Measurements from ENCODE around the gene GDF7.

GDF7 gene

GRCh38 chr2:20649576-20649975, 17.4 kb upstream of the GDF7 start:
- H3K4me3 ChIP-seq (replicated peaks; ENCODE audit: low read depth, low read length): peak overlapping the region; percentile 98
- no peak for TF ChIP-seq CTCF (IDR thresholded peaks at IDR 0.05; ENCODE audit: low read length, missing control alignments)
- DNase-seq (ENCODE audit: low read depth): no peak

- peak overlapping the region; percentile 98 for H3K4me3 ChIP-seq (replicated peaks; ENCODE audit: low read depth, low read length)
- no peak for TF ChIP-seq CTCF (IDR thresholded peaks at IDR 0.05; ENCODE audit: low read length, missing control alignments)
- DNase-seq (ENCODE audit: low read depth): no peak
Observed at GRCh38 chr2:20649976-20650375, 17.0 kb upstream of the GDF7 start.

- peak overlapping the region; percentile 98 for H3K4me3 ChIP-seq (replicated peaks; ENCODE audit: low read depth, low read length)
- peak; percentile 35 for DNase-seq (ENCODE audit: low read depth)
- TF ChIP-seq CTCF (IDR thresholded peaks at IDR 0.05; ENCODE audit: low read length, missing control alignments): no peak
Observed at GRCh38 chr2:20650393-20650876, 16.5 kb upstream of the GDF7 start.

GRCh38 chr2:20650877-20651730, 15.8 kb upstream of the GDF7 start, which contains the start of gene HS1BP3:
TSS of gene HS1BP3 (minus strand) at chr2:20651098. CDS start at chr2:20651063, 35 bp downstream.
- peak within 1 kb of the TSS; percentile 98 for H3K4me3 ChIP-seq (replicated peaks; ENCODE audit: low read depth, low read length)
- peak; percentile 29 for TF ChIP-seq CTCF (IDR thresholded peaks at IDR 0.05; ENCODE audit: low read length, missing control alignments)
- DNase-seq (ENCODE audit: low read depth): peak; percentile 77

GRCh38 chr2:20651731-20652099, 15.2 kb upstream of the GDF7 start:
- peak overlapping the region; percentile 98 for H3K4me3 ChIP-seq (replicated peaks; ENCODE audit: low read depth, low read length)
- DNase-seq (ENCODE audit: low read depth): no peak
- no peak for TF ChIP-seq CTCF (IDR thresholded peaks at IDR 0.05; ENCODE audit: low read length, missing control alignments)

GRCh38 chr2:20652141-20652540, 14.8 kb upstream of the GDF7 start:
- TF ChIP-seq CTCF (IDR thresholded peaks at IDR 0.05; ENCODE audit: low read length, missing control alignments): no peak
- no peak for DNase-seq (ENCODE audit: low read depth)
- no peak overlapping the region for H3K4me3 ChIP-seq (replicated peaks; ENCODE audit: low read depth, low read length)
